ENCODE data around the gene SEMA6D.

Gene SEMA6D

GRCh38 chr15:47778263-47778770, 61.0 kb downstream of the SEMA6D start:
- no peaks in the 10 kb centered on the region for H3K36me3 ChIP-seq (ENCODE audit: control insufficient read depth, insufficient read depth, low read length)
- no peaks in the 10 kb centered on the region for H3K4me1 ChIP-seq (ENCODE audit: control insufficient read depth, insufficient read depth, low read length)
- no peak overlapping the region for H3K4me3 ChIP-seq (ENCODE audit: low read length)
- H3K27me3 ChIP-seq (ENCODE audit: control insufficient read depth, insufficient read depth, low read length): no peaks in the 10 kb centered on the region
- no peaks in the 10 kb centered on the region for H3K9me3 ChIP-seq (ENCODE audit: control insufficient read depth, low read length)
- no peak overlapping the region for H3K9ac ChIP-seq (ENCODE audit: low read length)

- Histone ChIP-seq H3K36me3 (ENCODE audit: control insufficient read depth, insufficient read depth, low read length) (no peaks in the 10 kb centered on the region), H3K9me3 (ENCODE audit: control insufficient read depth, low read length) (no peaks in the 10 kb centered on the region), H3K4me3 (ENCODE audit: low read length) (no peak overlapping the region), H3K4me1 (ENCODE audit: control insufficient read depth, insufficient read depth, low read length) (no peaks in the 10 kb centered on the region), H3K27me3 (ENCODE audit: control insufficient read depth, insufficient read depth, low read length) (no peaks in the 10 kb centered on the region), H3K9ac (ENCODE audit: low read length) (no peak overlapping the region)
These were observed 63.7 kb downstream of the SEMA6D start for GRCh38 chr15:47780971-47781370.

GRCh38 chr15:47781527-47781926, 64.2 kb downstream of the SEMA6D start:
- no peaks in the 10 kb centered on the region for H3K4me1 ChIP-seq (ENCODE audit: control insufficient read depth, insufficient read depth, low read length)
- H3K9me3 ChIP-seq (ENCODE audit: control insufficient read depth, low read length): no peaks in the 10 kb centered on the region
- H3K4me3 ChIP-seq (ENCODE audit: low read length): no peak overlapping the region
- no peaks in the 10 kb centered on the region for H3K27me3 ChIP-seq (ENCODE audit: control insufficient read depth, insufficient read depth, low read length)
- H3K9ac ChIP-seq (ENCODE audit: low read length): no peak overlapping the region
- H3K36me3 ChIP-seq (ENCODE audit: control insufficient read depth, insufficient read depth, low read length): no peaks in the 10 kb centered on the region

GRCh38 chr15:47784820-47785219, 67.5 kb downstream of the SEMA6D start:
- Histone ChIP-seq H3K4me1 (ENCODE audit: control insufficient read depth, insufficient read depth, low read length) (no peaks in the 10 kb centered on the region), H3K9me3 (ENCODE audit: control insufficient read depth, low read length) (no peaks in the 10 kb centered on the region), H3K27me3 (ENCODE audit: control insufficient read depth, insufficient read depth, low read length) (no peaks in the 10 kb centered on the region), H3K36me3 (ENCODE audit: control insufficient read depth, insufficient read depth, low read length) (no peaks in the 10 kb centered on the region), H3K4me3 (ENCODE audit: low read length) (no peak overlapping the region), H3K9ac (ENCODE audit: low read length) (no peak overlapping the region)

GRCh38 chr15:47786371-47786770, 69.1 kb downstream of the SEMA6D start:
- Histone ChIP-seq H3K4me1 (ENCODE audit: control insufficient read depth, insufficient read depth, low read length) (no peaks in the 10 kb centered on the region), H3K9me3 (ENCODE audit: control insufficient read depth, low read length) (no peaks in the 10 kb centered on the region), H3K4me3 (ENCODE audit: low read length) (no peak overlapping the region), H3K9ac (ENCODE audit: low read length) (no peak overlapping the region), H3K36me3 (ENCODE audit: control insufficient read depth, insufficient read depth, low read length) (no peaks in the 10 kb centered on the region), H3K27me3 (ENCODE audit: control insufficient read depth, insufficient read depth, low read length) (no peaks in the 10 kb centered on the region)

- Histone ChIP-seq H3K9ac (ENCODE audit: low read length) (no peak overlapping the region), H3K4me1 (ENCODE audit: control insufficient read depth, insufficient read depth, low read length) (no peaks in the 10 kb centered on the region), H3K36me3 (ENCODE audit: control insufficient read depth, insufficient read depth, low read length) (no peaks in the 10 kb centered on the region), H3K27me3 (ENCODE audit: control insufficient read depth, insufficient read depth, low read length) (no peaks in the 10 kb centered on the region), H3K4me3 (ENCODE audit: low read length) (no peak overlapping the region), H3K9me3 (ENCODE audit: control insufficient read depth, low read length) (no peaks in the 10 kb centered on the region)
These were observed 70.6 kb downstream of the SEMA6D start for GRCh38 chr15:47787875-47788274.

GRCh38 chr15:47788685-47789084, 71.4 kb downstream of the SEMA6D start:
- H3K9me3 ChIP-seq (ENCODE audit: control insufficient read depth, low read length): no peaks in the 10 kb centered on the region
- H3K4me1 ChIP-seq (ENCODE audit: control insufficient read depth, insufficient read depth, low read length): no peaks in the 10 kb centered on the region

GRCh38 chr15:47791161-47791560, 73.9 kb downstream of the SEMA6D start:
- H3K9me3 ChIP-seq (ENCODE audit: control insufficient read depth, low read length): no peaks in the 10 kb centered on the region
- no peaks in the 10 kb centered on the region for H3K27me3 ChIP-seq (ENCODE audit: control insufficient read depth, insufficient read depth, low read length)
- no peaks in the 10 kb centered on the region for H3K4me1 ChIP-seq (ENCODE audit: control insufficient read depth, insufficient read depth, low read length)
- no peak overlapping the region for H3K4me3 ChIP-seq (ENCODE audit: low read length)
- H3K36me3 ChIP-seq (ENCODE audit: control insufficient read depth, insufficient read depth, low read length): no peaks in the 10 kb centered on the region
- H3K9ac ChIP-seq (ENCODE audit: low read length): no peak overlapping the region

More at GRCh38 chr15:47788685-47789084, 71.4 kb downstream of the SEMA6D start:
- Histone ChIP-seq H3K4me3 (ENCODE audit: low read length) (no peak overlapping the region), H3K36me3 (ENCODE audit: control insufficient read depth, insufficient read depth, low read length) (no peaks in the 10 kb centered on the region), H3K9ac (ENCODE audit: low read length) (no peak overlapping the region), H3K27me3 (ENCODE audit: control insufficient read depth, insufficient read depth, low read length) (no peaks in the 10 kb centered on the region)

- no peaks in the 10 kb centered on the region for H3K4me1 ChIP-seq (ENCODE audit: control insufficient read depth, insufficient read depth, low read length)
- no peak overlapping the region for H3K9ac ChIP-seq (ENCODE audit: low read length)
These were observed 74.9 kb downstream of the SEMA6D start for GRCh38 chr15:47792231-47792630.

GRCh38 chr15:47794252-47794914, 77.1 kb downstream of the SEMA6D start:
- H3K36me3 ChIP-seq (ENCODE audit: control insufficient read depth, insufficient read depth, low read length): no peaks in the 10 kb centered on the region
- H3K9me3 ChIP-seq (ENCODE audit: control insufficient read depth, low read length): no peaks in the 10 kb centered on the region
- no peaks in the 10 kb centered on the region for H3K4me1 ChIP-seq (ENCODE audit: control insufficient read depth, insufficient read depth, low read length)
- no peak overlapping the region for H3K9ac ChIP-seq (ENCODE audit: low read length)
- H3K4me3 ChIP-seq (ENCODE audit: low read length): no peak overlapping the region
- no peaks in the 10 kb centered on the region for H3K27me3 ChIP-seq (ENCODE audit: control insufficient read depth, insufficient read depth, low read length)

More at GRCh38 chr15:47792231-47792630, 74.9 kb downstream of the SEMA6D start:
- Histone ChIP-seq H3K4me3 (ENCODE audit: low read length) (no peak overlapping the region), H3K36me3 (ENCODE audit: control insufficient read depth, insufficient read depth, low read length) (no peaks in the 10 kb centered on the region), H3K9me3 (ENCODE audit: control insufficient read depth, low read length) (no peaks in the 10 kb centered on the region), H3K27me3 (ENCODE audit: control insufficient read depth, insufficient read depth, low read length) (no peaks in the 10 kb centered on the region)

- Histone ChIP-seq H3K9me3 (ENCODE audit: control insufficient read depth, low read length) (no peaks in the 10 kb centered on the region), H3K4me3 (ENCODE audit: low read length) (no peak overlapping the region), H3K36me3 (ENCODE audit: control insufficient read depth, insufficient read depth, low read length) (no peaks in the 10 kb centered on the region), H3K9ac (ENCODE audit: low read length) (no peak overlapping the region), H3K4me1 (ENCODE audit: control insufficient read depth, insufficient read depth, low read length) (no peaks in the 10 kb centered on the region), H3K27me3 (ENCODE audit: control insufficient read depth, insufficient read depth, low read length) (no peaks in the 10 kb centered on the region)
These were observed 78.6 kb downstream of the SEMA6D start for GRCh38 chr15:47795864-47796263.

GRCh38 chr15:47796339-47796738, 79.0 kb downstream of the SEMA6D start:
- Histone ChIP-seq H3K4me3 (ENCODE audit: low read length) (no peak overlapping the region), H3K4me1 (ENCODE audit: control insufficient read depth, insufficient read depth, low read length) (no peaks in the 10 kb centered on the region), H3K36me3 (ENCODE audit: control insufficient read depth, insufficient read depth, low read length) (no peaks in the 10 kb centered on the region), H3K27me3 (ENCODE audit: control insufficient read depth, insufficient read depth, low read length) (no peaks in the 10 kb centered on the region), H3K9me3 (ENCODE audit: control insufficient read depth, low read length) (no peaks in the 10 kb centered on the region), H3K9ac (ENCODE audit: low read length) (no peak overlapping the region)

GRCh38 chr15:47796830-47797229, 79.5 kb downstream of the SEMA6D start:
- no peaks in the 10 kb centered on the region for H3K4me1 ChIP-seq (ENCODE audit: control insufficient read depth, insufficient read depth, low read length)
- no peak overlapping the region for H3K4me3 ChIP-seq (ENCODE audit: low read length)
- no peaks in the 10 kb centered on the region for H3K27me3 ChIP-seq (ENCODE audit: control insufficient read depth, insufficient read depth, low read length)
- H3K9ac ChIP-seq (ENCODE audit: low read length): no peak overlapping the region
- H3K9me3 ChIP-seq (ENCODE audit: control insufficient read depth, low read length): no peaks in the 10 kb centered on the region
- H3K36me3 ChIP-seq (ENCODE audit: control insufficient read depth, insufficient read depth, low read length): no peaks in the 10 kb centered on the region
